DOHH2 (cell line): Measurements from ENCODE around the gene LRRC38.

Source experiments
- EZH2phosphoT487 ChIP-seq: fragments of 200-600 bp; sonication (generic); IDR thresholded peaks from 2 replicates; pipeline ENCODE4 v1.6.1; 2017; ENCODE audit warnings: borderline replicate concordance, mild to moderate bottlenecking, antibody characterized with exemption, low read length, moderate library complexity, mixed read lengths
- TF ChIP-seq, protein P1 (sequence below): fragments of 200-600 bp; sonication (generic); IDR thresholded peaks from one replicate; pipeline ENCODE4 v1.5.1; 2014; ENCODE audit warnings: antibody characterized with exemption, mild to moderate bottlenecking, low read depth, low read length; ENCODE audit not compliant: poor library complexity, severe bottlenecking

DNA sequence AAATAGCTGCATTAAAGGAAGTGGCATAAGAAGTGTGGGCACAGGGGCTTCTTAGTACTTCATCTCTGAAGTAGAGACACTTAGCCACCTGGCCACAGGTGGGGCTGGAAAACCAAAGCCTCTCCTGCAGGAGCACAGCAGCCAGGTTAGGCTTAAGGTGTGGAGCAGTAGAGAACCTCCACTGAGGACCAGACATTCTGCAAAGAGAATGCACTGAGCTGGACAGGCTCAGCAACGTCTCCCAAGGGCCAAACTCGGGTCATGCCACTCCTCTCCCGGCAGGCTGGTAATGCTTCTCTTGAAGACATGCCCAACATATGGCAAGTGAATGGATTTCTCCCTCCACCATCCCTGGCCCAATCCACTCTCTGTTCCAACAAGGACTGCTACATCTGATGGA, 33.0 kb upstream of the LRRC38 start:
- TF ChIP-seq, protein P1, sequence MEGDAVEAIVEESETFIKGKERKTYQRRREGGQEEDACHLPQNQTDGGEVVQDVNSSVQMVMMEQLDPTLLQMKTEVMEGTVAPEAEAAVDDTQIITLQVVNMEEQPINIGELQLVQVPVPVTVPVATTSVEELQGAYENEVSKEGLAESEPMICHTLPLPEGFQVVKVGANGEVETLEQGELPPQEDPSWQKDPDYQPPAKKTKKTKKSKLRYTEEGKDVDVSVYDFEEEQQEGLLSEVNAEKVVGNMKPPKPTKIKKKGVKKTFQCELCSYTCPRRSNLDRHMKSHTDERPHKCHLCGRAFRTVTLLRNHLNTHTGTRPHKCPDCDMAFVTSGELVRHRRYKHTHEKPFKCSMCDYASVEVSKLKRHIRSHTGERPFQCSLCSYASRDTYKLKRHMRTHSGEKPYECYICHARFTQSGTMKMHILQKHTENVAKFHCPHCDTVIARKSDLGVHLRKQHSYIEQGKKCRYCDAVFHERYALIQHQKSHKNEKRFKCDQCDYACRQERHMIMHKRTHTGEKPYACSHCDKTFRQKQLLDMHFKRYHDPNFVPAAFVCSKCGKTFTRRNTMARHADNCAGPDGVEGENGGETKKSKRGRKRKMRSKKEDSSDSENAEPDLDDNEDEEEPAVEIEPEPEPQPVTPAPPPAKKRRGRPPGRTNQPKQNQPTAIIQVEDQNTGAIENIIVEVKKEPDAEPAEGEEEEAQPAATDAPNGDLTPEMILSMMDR = no peak
- TF ChIP-seq EZH2phosphoT487 = no peak
